A673 (cell line): Measurements from ENCODE around the gene RAD51AP2. TPM values are rescaled to one million over a fixed set of nuclear protein-coding genes. Genes with fewer than 3 reads are reported as not detected.

Source experiments
- BruUV-seq: library from RNA; stranded (reverse); fragments of 400-500 nt; replicated peaks from 2 replicates; lab custom pipeline; 2021; lab: Mats Ljungman, UMichigan
- CTCF ChIA-PET: fragments of 300-600 bp; sonication (Branson Sonifier 250); formaldehyde crosslinking; loops from one replicate; lab custom pipeline; 2022; ENCODE audit warnings: antibody characterized with exemption; lab: Charles Lee
- POLR2A ChIA-PET: fragments of 300-600 bp; sonication (Branson Sonifier 250); formaldehyde crosslinking; loops from one replicate; lab custom pipeline; 2022; ENCODE audit warnings: antibody characterized with exemption; ENCODE audit not compliant: low non-redundant PET; lab: Charles Lee
- DNase-seq: peaks from one replicate; pipeline ENCODE4 v3.0.0-alpha.2; 2015; ENCODE audit warnings: low spot score
- H3K27ac ChIP-seq: fragments of 200-600 bp; sonication (generic); 2 replicates; pipeline ENCODE4 v1.5.1; 2016; ENCODE audit warnings: mixed run types, low read depth, mild to moderate bottlenecking, mixed read lengths, antibody characterized with exemption, low read length; ENCODE audit not compliant: poor library complexity, severe bottlenecking
- H3K27me3 ChIP-seq: fragments of 200-600 bp; sonication (generic); replicated peaks from 2 replicates; pipeline ENCODE4 v1.6.1; 2017; ENCODE audit warnings: mixed run types, low read depth, mild to moderate bottlenecking, mixed read lengths, antibody characterized with exemption, low read length; ENCODE audit not compliant: insufficient read depth, poor library complexity
- H3K36me3 ChIP-seq: fragments of 200-600 bp; sonication (generic); 2 replicates; pipeline ENCODE4 v1.6.1; 2016; ENCODE audit warnings: mixed run types, mild to moderate bottlenecking, mixed read lengths, antibody characterized with exemption, low read length; ENCODE audit not compliant: insufficient read depth, poor library complexity, severe bottlenecking
- H3K4me1 ChIP-seq: fragments of 200-600 bp; sonication (generic); 2 replicates; pipeline ENCODE4 v1.6.1; 2017; ENCODE audit warnings: mixed run types, mild to moderate bottlenecking, mixed read lengths, antibody characterized with exemption, low read length; ENCODE audit not compliant: insufficient read depth, poor library complexity, severe bottlenecking
- H3K4me3 ChIP-seq: fragments of 200-600 bp; sonication (generic); 2 replicates; pipeline ENCODE4 v1.5.1; 2016; ENCODE audit warnings: low read depth, mixed run types, mild to moderate bottlenecking, mixed read lengths, low read length; ENCODE audit not compliant: poor library complexity, severe bottlenecking
- H3K9me3 ChIP-seq: fragments of 200-600 bp; sonication (generic); 2 replicates; pipeline ENCODE4 v1.6.1; 2016; ENCODE audit warnings: mixed run types, low read depth, mild to moderate bottlenecking, mixed read lengths, antibody characterized with exemption, low read length; ENCODE audit not compliant: poor library complexity, severe bottlenecking
- EZH2 ChIP-seq: fragments of 200-600 bp; sonication (generic); IDR thresholded peaks from 2 replicates; pipeline ENCODE4 v1.6.1; 2017; ENCODE audit warnings: borderline replicate concordance, low read depth, mild to moderate bottlenecking, mixed read lengths, antibody characterized with exemption, low read length; ENCODE audit not compliant: poor library complexity, severe bottlenecking
- intact Hi-C: fragments of 100-400 bp; cut with micrococcal nuclease; formaldehyde crosslinking; loops from one replicate; pipeline ENCODE4 v1.10.0; 2022; ENCODE audit not compliant: unreplicated experiment
- total RNA-seq: library from RNA; stranded (reverse); gene quantifications from 2 replicates; pipeline ENCODE4 v1.2.3, GENCODE V29; 2021
- TF ChIP-seq, protein P1 (sequence below): fragments of 300-800, 200-600 bp; sonication (generic); conservative IDR thresholded peaks from 2 replicates; pipeline ENCODE4 v1.5.1; 2017; ENCODE audit warnings: low read depth, mild to moderate bottlenecking, antibody characterized with exemption, low read length, moderate library complexity, mixed read lengths

Gene RAD51AP2
- total RNA-seq, 1 experiment from 2014 or later, result 0.13 TPM

DNA sequence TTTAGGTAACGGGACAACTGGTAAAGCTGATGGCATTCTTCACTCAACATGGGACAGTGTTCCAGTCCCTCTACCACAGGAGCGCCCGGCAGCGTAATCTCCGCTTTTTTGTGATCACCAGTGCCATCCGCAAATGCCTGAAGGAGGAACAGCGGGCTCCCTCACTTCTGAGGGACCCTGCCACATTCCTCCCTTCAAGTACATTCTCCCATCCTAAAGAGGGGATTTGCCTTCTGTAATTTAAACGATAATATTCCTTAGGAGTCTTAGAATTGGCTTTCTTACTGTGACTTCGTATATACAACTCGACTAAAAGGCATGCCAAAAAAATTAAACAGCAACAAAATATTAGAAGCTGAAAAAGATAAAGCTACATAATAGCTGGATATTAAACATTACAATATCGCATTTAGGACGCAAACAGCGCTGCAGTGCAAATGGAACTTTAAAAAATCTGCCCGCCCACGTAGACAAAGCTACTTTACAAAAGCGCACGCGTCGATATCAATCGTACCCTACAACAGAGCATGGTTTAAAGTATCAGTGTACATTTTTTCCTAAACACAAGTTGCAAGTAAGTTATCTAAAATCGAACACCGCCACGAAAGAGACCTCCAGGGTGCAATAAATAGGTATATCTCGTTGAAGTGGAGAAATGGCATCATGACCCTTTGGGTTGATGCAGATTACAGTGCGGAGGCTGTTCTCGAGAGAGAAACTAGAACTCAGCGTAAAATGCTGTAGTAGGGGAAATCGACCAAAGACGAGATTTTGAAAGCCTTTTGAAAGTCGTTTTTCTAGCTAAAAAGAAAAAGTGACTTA is 20.0 kb upstream of the RAD51AP2 start:
- no TSS peak for BruUV-seq
- H3K4me1 ChIP-seq, result peaks cover 3% of the 10 kb centered on the region
- H3K4me3 ChIP-seq, result peak overlapping the region; percentile 64
- H3K27ac ChIP-seq, result peak overlapping the region; percentile 29
- intact Hi-C loops, result loop anchor here (5.0 kb wide), 1 partner anchor 66 kb away; no protein-coding TSS in a partner anchor
- CTCF ChIA-PET, result interaction anchor here (1.0 to 1.1 kb wide), 2 partner anchors 67 to 133 kb away, joined by 7 to 8 read pairs; no protein-coding TSS in a partner anchor
- H3K36me3 ChIP-seq, result no peaks in the 10 kb centered on the region
- H3K27me3 ChIP-seq, result no peaks in the 10 kb centered on the region
- POLR2A ChIA-PET, result no interaction called here
- TF ChIP-seq, protein P1, sequence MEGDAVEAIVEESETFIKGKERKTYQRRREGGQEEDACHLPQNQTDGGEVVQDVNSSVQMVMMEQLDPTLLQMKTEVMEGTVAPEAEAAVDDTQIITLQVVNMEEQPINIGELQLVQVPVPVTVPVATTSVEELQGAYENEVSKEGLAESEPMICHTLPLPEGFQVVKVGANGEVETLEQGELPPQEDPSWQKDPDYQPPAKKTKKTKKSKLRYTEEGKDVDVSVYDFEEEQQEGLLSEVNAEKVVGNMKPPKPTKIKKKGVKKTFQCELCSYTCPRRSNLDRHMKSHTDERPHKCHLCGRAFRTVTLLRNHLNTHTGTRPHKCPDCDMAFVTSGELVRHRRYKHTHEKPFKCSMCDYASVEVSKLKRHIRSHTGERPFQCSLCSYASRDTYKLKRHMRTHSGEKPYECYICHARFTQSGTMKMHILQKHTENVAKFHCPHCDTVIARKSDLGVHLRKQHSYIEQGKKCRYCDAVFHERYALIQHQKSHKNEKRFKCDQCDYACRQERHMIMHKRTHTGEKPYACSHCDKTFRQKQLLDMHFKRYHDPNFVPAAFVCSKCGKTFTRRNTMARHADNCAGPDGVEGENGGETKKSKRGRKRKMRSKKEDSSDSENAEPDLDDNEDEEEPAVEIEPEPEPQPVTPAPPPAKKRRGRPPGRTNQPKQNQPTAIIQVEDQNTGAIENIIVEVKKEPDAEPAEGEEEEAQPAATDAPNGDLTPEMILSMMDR, result no peak
- no peak for TF ChIP-seq EZH2
- peak; percentile 64 for DNase-seq
- no peaks in the 10 kb centered on the region for H3K9me3 ChIP-seq

DNA sequence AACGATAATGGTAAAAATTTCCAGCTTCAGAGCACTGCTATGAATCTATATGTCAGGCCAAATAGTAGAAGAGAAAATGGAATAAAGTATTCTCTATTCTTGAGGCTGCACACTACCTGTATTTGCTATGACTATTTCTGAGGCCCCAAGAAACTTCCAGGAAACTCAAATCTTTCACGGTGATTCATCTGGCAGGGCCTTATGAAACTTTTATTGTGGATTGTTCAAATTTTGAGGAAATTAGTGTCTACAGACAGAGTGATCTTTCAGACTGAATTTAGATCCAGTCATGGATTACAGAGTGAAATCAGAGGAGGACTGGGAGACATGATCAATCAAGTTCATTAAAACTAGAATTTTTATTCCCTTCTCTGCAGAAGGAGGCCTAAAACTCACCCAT is 18.2 kb upstream of the RAD51AP2 start:
- Histone ChIP-seq H3K4me3 (no peak overlapping the region), H3K27ac (no peak overlapping the region), H3K4me1 (peaks cover 3% of the 10 kb centered on the region), H3K9me3 (no peaks in the 10 kb centered on the region), H3K36me3 (no peaks in the 10 kb centered on the region), H3K27me3 (no peaks in the 10 kb centered on the region)
- ChIA-PET CTCF (no interaction called here), POLR2A (no interaction called here)
- no TSS peak for BruUV-seq
- intact Hi-C loops, result loop anchor here (5.0 kb wide), 1 partner anchor 64 kb away; no protein-coding TSS in a partner anchor
- DNase-seq, result no peak
- TF ChIP-seq EZH2, result no peak
- TF ChIP-seq, protein P1, result no peak

DNA sequence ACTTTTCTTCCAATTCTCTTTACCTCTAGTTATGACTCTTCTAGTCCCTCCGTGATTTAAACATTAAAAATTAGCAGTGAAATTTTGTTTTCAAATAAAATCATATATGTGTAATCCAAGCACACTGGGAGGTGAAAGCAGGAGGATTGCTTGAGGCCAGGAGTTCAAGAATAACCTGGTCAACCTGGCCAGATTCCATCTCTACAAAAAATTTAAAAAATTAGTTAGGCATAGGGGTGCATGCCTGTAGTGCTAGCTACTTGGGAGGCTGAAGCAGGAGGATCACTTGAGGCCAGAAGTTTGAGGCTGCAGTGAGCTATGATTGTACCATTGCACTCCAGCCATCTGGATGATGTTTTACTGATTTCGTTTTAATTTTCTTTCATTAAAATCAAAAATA is 15.3 kb upstream of the RAD51AP2 start:
- intact Hi-C loops, result no loop called here
- TF ChIP-seq, protein P1, result no peak
- no peak for TF ChIP-seq EZH2
- no peaks in the 10 kb centered on the region for H3K27me3 ChIP-seq
- DNase-seq, result no peak
- H3K9me3 ChIP-seq, result no peaks in the 10 kb centered on the region
- ChIA-PET POLR2A (interaction anchor here (0.7 kb wide), 1 partner anchor 14 kb away, joined by 3 read pairs; no protein-coding TSS in a partner anchor), CTCF (no interaction called here)
- no peaks in the 10 kb centered on the region for H3K4me1 ChIP-seq
- no peaks in the 10 kb centered on the region for H3K36me3 ChIP-seq
- no peak overlapping the region for H3K27ac ChIP-seq
- no peak overlapping the region for H3K4me3 ChIP-seq
- BruUV-seq, result no TSS peak
